Measurements from ENCODE around the gene CFAP73.
"Not testable (repeated sequence)": the region's sequence is repeated elsewhere in the genome, so short reads cannot be mapped to it uniquely, and the experiment has no call there.

The CFAP73 gene

DNA sequence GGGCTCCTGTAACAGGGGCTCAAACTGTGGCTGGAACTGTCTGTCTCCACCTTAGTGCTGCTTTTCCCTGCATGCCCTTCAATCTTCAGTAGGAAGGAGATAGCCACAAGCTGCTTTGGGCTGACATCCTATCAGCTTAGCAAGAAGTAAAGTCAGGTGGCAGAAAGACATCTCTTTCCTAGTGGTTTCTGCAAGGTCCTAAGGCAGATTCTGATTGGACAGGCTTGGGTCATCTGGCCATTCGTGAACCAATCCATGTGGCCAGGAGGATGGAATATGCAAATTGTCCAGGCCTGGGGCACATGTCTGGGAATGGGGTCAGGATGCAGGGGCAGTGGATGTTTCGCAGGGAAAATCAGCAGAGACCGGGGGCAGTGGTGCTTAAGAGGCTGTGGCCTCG, 41.2 kb downstream of the CFAP73 start:
- DNase-seq (ENCODE audit: low read depth) = no peak

DNA sequence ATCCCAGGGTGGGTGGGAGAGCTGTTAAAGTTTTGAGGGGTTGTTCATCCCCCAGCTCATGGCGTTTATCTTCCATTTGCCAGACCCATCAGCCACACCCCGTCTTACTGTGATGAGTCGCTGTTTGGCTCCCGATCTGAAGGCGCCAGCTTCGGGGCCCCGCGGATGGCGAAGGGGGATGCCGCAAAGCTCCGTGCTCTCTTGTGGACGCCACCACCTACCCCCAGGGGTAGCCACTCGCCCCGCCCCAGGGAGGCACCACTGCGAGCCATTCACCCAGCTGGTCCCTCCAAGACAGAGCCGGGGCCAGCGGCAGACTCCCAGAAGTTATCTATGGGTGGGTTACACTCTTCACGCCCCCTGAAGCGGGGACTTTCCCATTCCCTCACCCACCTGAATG, 41.7 kb downstream of the CFAP73 start:
- no peak for DNase-seq (ENCODE audit: low read depth)

DNA sequence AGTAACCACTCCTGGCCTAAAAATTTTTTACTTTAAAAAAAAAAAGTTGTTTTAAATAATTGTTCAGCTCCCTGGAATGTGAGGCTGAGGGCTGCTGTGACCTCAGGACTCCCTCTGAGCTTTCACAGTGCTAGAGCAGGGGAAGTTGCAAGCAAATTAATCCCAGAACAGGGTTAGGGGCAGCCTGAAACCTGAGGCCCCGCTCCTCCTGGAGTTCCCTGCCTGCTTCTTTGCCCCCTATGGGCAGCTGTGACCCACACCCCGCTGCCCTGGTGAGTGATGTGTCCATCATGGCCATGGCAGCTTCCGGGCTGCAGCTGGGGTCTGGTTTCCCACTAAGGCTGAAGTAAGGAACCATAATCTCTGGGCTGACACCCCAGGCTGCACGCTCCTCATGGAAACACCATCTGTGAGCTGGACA, 45.5 kb downstream of the CFAP73 start:
- no peak for DNase-seq (ENCODE audit: low read depth)

DNA sequence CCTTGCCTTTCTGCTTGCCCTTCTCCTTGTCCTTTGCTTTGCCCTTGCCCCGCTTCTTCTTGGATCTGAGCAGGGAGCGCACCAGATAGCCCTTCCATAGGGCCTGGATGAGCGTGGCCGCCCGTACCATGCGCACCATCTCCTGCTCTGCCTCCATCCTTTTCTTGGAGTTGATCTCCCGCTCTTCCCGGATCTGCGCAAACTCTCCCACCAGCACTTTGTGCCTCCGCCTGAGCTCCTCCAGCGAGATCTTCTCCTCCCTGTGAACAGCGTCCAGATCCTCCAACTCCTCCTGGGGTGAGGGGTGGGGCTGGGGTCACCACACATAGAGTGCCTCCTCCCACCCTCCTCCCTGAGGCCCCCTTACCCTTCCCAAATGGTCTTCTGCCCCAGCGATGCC, 46.1 kb downstream of the CFAP73 start:
- DNase-seq (ENCODE audit: low read depth) = no peak

DNA sequence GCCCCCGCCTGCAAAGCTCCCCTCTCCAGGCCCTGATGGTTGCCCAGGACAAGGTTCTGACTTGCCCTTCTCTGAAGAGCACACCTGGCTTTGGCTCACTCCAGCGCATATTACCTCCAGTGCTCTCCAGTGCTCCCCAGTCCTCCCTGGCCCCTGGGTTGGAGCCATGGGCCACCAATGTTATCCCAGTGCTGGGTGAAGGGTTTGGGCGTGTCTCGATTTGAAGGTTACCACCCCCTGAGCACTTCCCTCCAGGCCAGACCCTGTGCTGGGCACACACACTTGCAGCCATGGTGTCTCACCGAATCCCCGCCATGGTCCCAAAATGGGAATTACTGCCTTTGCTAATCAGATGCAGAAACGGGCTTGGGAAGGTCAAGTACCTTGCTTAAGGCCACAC, 47.1 kb downstream of the CFAP73 start:
- DNase-seq (ENCODE audit: low read depth) = no peak

DNA sequence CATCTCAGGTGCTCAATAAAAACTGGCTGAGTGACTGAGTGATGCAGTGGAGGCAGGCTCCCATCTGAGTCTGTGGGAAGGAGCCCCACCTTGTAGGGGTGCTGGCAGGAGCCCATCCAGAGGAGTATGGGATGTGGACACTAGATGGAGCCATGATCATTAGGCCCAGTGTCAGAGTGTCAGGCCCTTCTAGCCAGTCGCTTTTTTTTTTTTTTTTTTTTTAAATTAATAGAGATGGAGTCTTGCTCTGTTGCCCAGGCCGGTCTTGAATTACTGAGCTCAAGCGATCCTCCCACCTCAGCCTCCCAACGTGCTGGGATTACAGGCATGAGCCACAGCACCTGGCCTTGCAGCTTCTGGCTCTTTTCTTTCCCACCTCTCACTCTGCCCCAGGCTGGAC, 47.5 kb downstream of the CFAP73 start:
- DNase-seq (ENCODE audit: low read depth) = peak; percentile 36

DNA sequence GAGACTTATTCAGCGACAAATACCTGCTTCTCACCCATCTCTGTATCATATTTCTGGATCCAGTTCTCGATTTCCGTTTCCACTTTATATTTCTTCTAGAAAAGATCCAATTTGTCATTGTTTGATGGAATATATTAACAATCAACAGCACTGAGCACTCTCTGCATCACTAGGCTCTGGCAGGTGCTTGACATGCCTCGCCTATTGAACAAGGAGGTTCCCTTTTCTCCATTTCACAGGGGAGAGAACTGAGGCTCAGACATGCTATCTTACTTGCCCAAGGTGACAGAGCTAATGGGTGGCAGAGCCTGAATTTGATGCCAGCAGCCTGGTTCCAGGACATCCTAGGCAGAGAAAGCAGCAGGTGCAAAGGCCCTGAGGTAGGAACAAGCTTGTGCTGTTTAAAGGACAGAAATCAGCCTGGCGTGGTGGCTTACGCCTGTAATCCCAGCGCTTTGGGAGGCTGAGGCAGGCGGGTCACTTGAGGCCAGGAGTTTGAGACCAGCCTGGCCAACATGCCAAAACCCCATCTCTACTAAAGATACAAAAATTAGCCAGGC, 48.1 kb downstream of the CFAP73 start:
- DNase-seq (ENCODE audit: low read depth) = no peak

DNA sequence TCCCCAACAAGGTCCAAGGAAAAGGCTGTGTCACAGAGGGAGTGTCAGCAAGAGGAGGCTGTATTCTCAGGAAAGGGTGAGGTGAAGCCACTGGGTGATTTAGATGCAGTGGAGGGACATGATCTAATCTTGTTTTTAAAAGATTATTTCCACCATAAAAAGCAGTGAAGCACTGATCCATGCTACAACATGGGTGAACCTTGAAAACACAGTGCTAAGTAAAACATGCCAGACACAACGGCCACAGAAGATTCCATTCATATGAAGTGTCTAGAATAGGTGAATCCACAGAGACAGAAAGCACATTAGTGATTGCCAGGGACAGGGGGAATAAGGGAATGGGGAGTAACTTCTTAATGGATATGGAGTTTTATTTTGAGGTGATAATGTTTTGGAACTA, 48.8 kb downstream of the CFAP73 start:
- no peak for DNase-seq (ENCODE audit: low read depth)

DNA sequence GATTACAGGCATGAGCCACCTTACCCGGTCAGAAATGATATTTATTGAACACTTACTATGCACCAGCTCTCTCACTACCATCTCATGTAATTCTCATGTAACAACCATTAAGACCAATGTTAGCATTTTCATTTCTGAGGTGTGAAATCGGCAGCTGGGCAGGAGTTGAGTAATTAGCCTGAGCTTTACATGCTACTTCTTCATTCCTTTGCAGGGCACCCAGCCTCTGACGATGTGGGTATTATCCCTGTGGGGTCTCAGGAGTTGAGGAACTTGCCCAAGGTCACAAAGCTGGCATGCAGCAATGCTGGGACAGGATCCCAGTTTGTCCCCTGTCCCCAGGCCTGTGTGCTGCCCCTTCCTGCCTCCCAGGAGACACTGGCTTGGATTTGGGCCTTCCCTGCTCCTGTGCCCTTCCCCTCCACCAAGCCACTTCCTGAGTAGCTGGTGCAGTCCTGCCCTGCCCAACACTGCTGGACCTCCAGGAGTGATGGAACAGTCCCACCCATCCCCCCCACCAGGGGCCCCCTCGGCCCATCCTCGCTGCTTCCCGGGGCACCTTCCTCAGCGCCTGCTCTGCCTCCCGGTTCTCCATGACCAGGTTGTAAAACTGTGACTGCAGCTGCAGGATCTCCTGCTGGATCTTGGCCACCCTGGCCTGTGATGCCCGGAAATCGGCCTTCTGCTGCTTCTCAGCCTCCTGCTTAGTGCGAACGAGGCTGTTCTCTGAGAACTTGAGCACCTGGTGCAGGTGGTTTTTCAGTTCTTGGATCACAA, 50.7 kb downstream of the CFAP73 start:
- no peak for DNase-seq (ENCODE audit: low read depth)

DNA sequence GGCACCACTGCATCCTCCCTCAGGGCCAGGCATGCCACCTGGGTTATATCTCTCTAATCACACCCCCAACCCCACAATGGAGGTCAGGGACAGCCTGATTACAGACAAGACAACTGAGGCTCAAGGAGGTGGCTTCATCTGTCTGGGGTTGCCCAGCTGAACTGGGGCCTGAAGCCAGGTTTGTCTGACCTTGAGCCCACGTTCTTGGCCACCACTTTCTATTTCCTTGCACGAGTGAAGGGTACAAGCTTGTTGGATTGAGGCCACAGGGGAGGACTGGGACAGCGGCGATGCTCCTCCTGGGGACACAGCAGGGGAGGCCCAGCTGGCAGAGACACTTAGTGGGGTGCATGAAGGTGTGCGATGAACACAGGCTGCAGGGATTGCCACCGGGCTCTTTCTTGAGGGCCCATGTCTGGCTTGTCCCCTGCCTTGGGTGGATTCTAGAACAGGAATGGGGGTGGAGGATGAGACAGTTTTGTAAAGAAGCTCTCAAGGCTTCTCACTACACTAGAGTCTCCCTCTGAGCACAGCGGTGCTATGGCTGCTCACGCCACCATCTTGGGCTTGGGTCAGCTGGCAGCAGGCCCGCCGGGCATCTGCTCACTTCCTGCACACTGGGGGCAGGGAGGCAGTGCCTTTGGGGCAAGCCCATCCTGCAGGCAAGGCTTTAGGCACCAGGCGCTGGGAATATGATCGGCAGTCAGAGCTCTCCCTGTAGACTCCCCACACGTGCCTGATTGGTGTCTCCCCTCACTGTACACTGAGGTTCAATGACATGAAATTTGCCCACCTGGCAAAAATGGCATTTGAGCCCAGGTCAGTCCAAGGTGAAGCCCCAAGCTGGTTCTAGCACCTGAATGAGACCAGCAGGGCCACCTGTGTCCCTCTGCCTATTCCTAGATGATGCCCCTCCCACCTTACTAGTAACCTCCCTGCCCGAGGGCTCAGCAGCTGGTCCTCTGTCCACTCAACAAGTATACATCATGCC, 52.0 kb downstream of the CFAP73 start:
- DNase-seq (ENCODE audit: low read depth) = no peak

DNA sequence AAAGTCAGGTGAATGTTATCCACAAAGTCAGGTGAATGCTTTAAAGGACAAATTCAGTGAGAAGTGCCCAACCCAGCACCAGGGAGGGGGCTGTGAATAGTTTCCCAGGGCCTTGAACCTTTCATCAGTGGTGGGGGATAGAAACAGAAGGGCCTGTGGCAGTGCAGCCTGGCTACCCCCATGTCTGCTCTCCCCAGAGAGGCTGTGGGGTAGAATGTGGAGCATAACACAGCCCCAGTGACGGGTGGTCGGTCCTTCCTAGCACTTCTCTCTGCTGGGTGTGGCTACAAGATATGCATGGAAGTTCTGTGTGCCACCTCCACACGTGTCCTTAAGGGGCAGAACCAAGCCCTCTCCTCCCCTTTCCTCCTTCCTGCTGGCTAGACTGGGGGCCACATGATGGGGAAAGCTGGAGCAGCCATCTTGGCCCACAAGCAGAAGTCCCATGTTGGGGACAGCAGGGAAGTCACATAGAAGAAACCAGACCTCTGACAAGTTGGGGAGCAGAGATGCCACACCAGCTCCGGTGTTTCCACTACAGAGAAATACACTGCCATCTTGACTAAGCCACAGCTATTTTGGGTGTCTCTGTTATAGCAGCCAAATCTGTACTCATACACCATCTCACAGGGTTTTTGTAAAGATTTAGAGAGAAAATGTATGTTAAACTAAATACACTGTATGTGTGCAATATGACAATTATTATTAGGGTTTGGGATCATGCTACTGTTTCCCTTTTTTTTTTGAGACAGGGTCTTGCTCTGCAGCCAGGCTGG, 53.0 kb downstream of the CFAP73 start:
- no peak for DNase-seq (ENCODE audit: low read depth)

DNA sequence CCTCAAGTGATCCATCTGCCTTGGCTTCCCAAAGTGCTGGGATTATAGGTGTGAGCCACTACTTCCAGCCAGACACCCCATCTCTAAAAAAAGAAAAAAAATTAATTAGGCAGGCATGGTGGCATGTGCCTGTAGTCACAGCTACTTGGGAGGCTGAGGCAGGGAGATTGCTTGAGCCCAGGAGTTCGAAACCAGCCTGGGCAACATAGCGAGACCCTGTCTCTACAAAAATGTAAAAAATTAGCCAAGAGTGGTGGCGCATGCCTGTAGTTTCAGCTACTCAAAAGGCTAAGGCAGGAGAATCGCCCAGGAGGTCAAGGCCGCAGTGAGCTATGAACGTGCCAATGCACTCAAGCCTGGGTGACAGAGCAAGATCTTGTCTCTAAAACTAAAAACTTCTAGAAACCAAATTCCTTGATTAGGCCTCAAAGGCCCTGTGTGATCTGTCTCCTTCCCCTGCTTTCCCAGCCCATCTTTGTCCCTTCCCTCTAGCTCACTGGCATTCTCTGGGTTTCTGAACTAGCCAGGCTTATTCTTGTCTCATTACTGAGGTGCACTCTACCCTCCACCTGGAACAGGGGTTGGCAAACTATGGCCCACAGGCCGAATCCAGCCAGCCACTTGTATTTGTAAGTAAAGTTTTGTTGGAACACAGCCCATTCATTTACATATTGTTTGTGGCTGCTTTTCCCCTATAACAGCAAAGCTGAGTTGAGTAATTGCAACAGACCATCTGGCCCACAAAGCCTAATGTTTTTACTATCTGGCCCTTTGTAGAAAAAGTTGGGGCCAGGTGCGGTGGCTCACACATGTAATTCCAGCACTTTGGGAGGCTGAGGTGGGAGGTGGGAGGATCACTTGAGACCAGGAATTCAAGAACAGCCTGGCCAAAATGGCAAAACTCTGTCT, 54.6 kb downstream of the CFAP73 start:
- DNase-seq (ENCODE audit: low read depth) = no peak

DNA sequence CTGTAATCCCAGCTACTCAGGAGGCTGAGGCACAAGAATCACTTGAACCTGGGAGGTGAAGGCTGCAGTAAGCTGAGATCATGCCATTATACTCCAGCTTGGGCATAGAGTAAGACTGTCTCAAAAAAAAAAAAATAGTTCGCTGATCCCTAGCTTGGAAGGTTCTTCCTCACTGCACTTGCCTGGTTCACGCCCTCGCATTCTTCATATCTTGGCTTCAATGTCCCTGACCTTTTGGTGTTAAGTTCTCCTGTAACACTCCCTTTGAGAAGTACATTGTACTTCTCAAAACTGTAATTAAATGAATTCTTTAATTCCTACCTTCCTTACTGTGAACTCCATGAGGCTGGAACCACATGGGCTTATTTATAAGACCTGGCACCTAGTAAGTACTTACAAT, 55.3 kb downstream of the CFAP73 start:
- DNase-seq (ENCODE audit: low read depth) = no peak

DNA sequence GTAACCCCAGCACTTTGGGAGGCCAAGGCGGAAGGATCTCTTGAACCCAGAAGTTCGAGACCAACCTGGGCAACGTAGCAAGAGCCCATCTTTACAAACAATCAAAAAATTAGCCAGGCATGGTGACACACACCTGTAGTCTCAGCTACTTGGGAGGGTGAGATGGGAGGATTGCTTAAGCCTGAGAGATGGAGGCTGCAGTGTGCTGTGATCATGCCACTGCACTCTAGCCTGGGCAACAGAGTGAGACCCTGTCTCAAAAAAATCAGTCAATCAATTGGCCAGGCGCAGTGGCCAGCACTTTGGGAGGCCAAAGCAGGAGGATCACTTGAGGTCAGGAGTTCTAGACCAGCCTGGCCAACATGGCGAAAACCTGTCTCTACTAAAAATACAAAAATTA, 57.3 kb downstream of the CFAP73 start:
- DNase-seq (ENCODE audit: low read depth) = not testable (repeated sequence)

DNA sequence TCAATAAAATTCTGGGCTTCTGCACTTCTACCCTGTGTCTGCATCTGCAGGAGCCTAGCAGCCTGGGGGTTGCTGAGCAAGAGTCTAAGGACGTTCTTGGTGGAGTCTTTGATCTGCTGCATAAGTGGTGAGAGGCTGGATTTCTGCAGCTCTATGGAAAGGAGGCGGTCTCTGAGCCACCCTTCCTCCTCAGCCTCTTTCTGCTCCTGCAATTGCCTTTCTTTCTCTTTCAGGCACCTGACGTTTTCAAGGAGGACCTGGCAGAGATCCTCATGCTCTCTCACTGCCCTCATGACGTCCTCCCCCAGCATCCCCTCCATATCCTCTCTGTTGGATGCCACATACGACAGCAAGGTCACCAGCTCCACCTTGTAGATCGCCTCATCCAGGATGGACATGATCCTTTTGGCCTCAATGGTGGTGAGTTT, 58.1 kb downstream of the CFAP73 start:
- DNase-seq (ENCODE audit: low read depth) = no peak

DNA sequence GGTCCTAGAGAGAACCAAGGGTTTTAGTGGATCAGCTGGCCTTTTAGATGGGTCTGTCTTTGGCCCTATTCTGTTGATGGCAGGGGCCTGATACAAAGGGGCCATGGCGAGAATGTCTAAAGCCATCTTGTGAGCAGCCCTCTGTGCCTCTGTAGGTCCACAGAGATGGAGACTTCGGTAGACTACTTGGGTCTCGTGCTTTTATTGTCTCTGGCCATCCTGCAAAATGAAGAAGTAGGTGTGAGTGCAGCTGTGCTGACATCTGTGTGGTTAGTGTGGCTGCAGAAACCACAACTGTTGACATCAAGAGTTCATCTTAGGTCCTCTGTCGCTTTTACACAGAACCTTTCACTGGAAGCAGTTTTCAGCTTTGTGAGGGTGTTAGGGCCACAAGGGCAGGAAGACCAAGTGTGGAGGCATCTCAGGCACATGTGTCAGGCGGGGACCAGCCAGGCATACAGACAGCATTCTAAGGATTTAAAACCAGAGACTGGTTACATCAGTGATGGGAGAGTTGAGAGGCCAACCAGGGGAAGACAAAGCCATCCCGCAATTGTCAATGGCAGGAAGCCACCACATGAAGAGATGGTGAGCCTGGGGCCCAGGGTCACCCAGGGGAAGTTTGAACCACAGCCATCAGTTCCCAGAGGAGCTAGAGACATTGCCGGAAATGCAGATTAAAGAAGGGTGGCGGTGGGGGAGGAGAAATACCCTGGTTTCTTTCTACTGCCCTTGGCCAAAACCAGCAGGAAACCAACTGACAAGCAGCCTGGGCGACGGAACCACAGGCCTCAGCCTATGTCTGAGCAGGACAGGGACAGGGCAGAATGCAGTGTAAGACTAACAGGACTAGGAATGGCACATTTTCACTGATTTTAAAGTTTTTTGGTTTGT, 58.8 kb downstream of the CFAP73 start:
- no peak for DNase-seq (ENCODE audit: low read depth)

Data from stimulated activated CD4-positive, alpha-beta T cell treated with anti-CD3 and anti-CD28 coated beads, Interleukin-2, amount 100 ng/mL, for 4 hours (primary cell).